Measurements from ENCODE around the gene APBA1.

Gene APBA1

GRCh38 chr9:69474821-69475220 lies 197.3 kb downstream of the APBA1 start:
- no peak for DNase-seq (ENCODE audit: low read depth in 3 of 3)

DNA sequence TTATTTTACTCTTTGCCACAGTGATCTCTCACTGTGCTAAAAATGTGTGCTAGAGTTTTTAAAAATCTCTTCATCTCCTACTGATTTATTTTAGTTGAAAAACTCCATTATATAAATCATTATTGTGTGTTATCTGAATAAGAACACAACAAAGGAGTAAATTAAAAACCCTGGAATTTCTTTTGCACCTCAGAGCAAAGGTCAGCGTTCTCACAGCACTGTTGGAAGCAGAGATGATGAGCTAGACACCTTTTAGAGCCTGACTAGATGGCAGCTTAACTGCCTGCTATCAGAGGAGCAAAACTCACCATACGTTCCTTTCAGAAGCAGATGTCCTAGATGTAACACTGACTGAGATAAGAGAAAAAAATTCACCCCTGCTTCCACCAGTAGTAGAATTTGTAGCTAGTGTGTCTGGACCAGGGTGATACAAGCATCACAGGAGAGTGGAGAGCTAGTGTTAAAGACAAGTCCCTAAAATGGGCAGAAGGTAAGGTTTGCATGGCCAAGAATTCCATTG lies 200.0 kb downstream of the APBA1 start:
- DNase-seq (ENCODE audit: low read depth in 3 of 3) = no peak

GRCh38 chr9:69471433-69471832 lies 200.7 kb downstream of the APBA1 start:
- no peak for DNase-seq (ENCODE audit: low read depth in 3 of 3)

GRCh38 chr9:69470186-69470977 lies 201.8 kb downstream of the APBA1 start:
- no peak for DNase-seq (ENCODE audit: low read depth in 3 of 3)

DNA sequence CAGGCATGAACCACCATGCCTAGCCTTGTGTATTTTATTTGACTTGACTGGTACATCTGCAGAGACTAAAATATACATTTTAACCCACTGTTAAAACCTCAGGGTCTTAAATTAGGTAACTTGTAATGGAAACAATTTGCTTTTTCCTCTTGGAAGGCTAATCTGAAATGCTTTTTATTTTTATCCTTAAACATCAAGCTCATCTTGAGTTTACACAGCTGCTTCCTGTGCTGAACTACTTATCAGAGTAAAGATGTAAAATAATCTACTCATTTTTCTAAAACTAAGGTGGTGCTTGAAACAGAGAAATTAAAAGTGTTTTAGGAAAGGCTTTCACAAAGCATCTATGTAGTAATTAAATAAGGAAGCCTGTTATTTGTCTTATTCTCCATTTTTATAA lies 203.0 kb downstream of the APBA1 start:
- DNase-seq (ENCODE audit: low read depth in 3 of 3) = no peak

- DNase-seq (ENCODE audit: low read depth in 3 of 3) = no peak
Observed at GRCh38 chr9:69468380-69468779, 203.8 kb downstream of the APBA1 start.

DNA sequence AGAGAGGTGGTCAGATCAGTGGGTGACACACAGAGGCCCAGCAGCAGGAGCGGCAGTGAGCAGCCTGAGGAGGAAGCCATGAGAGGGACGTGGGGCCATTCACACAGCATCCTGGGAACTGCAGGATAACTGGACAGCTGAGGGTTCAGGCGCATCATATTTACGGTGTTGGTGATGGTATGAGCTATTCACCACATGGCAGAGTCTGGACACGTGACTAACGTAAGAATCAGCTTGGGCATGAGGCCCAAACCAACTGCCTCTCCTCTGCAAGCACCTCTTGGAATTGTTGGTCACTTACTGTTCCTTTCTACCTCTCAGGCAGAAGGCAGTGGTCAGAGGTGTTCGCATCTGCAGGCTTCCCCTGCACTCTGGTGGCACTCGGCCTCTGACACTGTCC lies 206.0 kb downstream of the APBA1 start:
- DNase-seq (ENCODE audit: low read depth in 3 of 3) = no peak

- DNase-seq (ENCODE audit: low read depth in 3 of 3) = no peak
Observed at GRCh38 chr9:69465473-69465872, 206.7 kb downstream of the APBA1 start.

GRCh38 chr9:69463497-69464068 lies 208.6 kb downstream of the APBA1 start:
- DNase-seq (ENCODE audit: low read depth in 3 of 3) = no peak

DNA sequence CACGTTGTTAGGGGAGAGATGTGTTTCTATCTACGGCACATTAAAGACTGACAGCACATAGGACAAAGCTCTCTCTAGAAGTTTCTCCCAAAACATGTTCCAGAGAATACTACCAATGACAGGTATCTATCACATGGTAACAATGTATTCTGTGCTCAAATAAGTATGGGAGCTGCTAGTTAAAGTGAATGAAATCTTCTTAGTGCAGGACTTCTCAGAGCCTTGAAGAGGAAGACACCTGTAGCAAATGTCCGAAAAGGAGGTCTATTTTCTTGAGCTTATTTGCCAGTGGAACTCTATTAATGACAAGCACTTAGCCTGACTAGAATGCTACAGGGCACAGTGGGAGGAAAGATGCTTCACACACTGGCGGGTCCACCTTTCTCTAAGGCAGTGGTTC lies 209.8 kb downstream of the APBA1 start:
- DNase-seq (ENCODE audit: low read depth in 3 of 3) = no peak

DNA sequence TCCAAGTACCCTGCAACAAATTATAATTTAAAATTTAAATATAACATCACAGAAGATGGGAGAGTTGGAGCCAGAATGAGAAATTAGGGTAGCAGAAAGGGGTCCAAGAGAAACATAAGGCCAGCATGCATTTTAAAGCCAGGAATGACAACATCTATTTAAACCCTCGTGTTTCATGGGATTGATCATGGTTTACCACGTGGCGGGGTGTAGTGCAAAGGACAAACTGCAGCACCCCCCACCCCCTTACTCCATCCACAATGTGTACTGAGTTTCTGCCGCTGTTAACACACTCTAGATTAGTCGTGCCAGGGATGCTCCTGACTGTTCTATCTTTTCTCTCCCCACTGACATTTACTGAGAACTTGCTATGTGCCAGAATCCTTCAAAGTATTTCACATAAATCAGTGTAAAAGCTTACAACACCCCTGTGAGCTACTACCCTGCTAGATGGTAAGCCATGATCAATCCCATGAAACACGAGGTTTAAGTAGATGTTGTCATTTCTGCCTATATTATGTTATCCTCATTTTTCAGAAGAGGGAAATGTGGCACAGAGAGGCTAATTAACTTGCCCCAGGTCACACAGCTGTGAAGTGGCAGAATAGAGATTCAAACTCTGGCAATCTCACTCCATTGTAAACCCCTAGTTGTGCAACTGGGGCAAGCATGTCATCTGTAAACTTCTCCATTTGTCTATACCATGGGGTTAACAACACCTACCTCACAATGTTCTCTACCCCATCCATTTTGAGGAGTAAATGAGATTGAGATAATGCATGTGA lies 210.9 kb downstream of the APBA1 start:
- DNase-seq (ENCODE audit: low read depth in 3 of 3) = no peak

DNA sequence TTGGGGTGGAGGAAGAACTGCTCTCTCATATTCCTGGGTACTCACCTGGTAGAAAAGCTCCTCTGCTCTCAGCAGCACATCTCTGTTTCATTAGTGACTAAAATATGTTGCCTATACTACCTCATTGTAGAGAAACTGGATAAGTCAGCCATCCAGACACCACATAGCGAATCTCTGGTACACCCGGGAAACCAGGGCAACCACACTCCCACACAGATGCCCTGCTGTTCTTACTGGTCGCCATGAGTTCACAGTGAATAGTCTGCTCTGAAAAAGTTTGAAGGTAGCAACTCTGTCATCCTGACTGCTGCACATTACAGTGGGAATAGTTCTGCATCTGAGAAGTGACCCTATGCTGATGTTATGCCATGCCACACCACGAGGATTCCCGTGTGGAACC lies 212.2 kb downstream of the APBA1 start:
- no peak for DNase-seq (ENCODE audit: low read depth in 3 of 3)

DNA sequence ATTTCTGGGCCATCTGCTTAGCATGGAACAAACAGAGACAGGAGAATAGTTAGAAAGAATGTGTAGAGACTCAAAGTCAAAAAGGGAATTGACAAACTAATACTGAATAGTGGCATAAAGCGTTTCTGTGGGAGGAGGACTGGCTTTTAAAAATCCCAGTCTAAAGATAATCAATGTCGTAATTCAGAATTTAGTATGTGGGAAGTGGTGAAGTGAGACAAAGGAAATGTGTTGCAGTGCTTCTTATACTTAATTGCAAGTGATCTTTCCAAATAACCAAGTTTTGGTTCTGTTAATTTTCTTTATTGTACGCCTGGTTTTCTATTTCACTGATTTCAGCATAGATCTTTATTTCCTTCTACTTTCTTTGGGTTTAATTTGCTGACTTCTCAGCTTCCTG lies 214.0 kb downstream of the APBA1 start:
- DNase-seq (ENCODE audit: low read depth in 3 of 3) = no peak

- DNase-seq (ENCODE audit: low read depth in 3 of 3) = no peak
Observed at GRCh38 chr9:69456201-69456600, 216.0 kb downstream of the APBA1 start.

DNA sequence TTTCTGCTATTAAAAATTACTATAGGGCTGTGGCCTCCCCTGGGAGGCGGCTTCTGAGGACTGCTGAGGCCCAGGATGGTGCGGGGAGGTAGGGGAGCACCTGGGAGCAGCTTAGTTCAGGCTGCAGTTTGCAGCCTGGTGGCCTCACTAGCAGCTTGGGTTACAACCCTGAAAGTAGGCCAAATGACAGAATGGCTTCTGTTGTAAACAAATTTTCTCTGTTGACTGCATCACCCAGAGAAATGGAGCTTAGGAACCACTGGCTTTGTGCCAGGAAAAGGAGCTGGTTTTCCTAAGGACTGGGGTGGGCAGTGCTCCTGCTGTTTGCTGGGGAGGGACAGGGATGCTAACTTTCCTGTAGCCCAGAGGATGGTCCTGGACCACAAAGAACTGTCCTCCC lies 216.9 kb downstream of the APBA1 start:
- no peak for DNase-seq (ENCODE audit: low read depth in 3 of 3)

- DNase-seq (ENCODE audit: low read depth in 3 of 3) = no peak
Observed at GRCh38 chr9:69454321-69454720, 217.8 kb downstream of the APBA1 start.

- DNase-seq (ENCODE audit: low read depth in 3 of 3) = no peak
Observed at GRCh38 chr9:69453746-69454145, 218.4 kb downstream of the APBA1 start.

- no peak for DNase-seq (ENCODE audit: low read depth in 3 of 3)
Observed at GRCh38 chr9:69452110-69452782, 219.9 kb downstream of the APBA1 start.

DNA sequence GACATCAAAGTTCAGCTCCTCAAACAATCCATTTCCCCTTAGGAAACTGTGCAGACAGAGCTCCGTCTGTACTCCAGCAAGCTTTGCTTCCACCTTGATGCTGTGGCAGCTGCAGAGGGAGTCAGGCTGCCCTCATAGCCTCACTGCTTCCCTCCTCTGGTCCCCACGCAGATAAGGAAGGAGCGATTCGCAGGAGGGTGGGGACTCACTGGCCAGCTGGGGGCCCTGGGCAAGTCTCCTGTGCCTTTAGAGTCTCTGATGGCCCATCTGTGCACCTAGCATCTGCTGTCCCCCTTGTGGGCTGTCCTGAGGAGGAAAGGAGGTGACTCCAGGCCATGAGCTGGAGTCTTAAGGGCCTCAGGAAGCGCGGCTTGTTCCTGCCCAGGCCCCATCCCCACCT lies 225.7 kb downstream of the APBA1 start:
- DNase-seq (ENCODE audit: low read depth in 3 of 3) = no peak

- no peak for DNase-seq (ENCODE audit: low read depth in 3 of 3)
Observed at GRCh38 chr9:69445251-69445650, 226.9 kb downstream of the APBA1 start.

- DNase-seq (ENCODE audit: low read depth in 3 of 3) = no peak
Observed at GRCh38 chr9:69444791-69445190, 227.4 kb downstream of the APBA1 start.

DNA sequence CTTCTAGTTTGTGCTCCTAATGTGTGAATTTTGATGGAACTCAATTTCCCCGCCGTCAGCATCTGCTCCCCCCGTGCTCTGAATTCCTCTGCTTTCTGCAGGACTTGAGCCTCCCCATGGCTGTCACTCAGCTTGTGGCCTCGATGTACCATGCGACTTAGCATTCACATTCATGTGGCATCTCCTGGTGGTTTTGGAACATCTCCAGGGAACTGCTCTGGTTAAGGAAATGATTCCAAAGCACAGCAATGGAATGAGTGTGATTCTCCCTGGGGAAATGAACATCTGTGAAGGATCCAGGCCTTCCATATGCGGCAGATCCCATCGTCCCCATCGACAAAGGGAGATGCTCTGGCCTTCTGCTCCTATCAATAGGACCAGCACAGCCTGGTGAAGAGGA lies 228.2 kb downstream of the APBA1 start:
- DNase-seq (ENCODE audit: low read depth in 3 of 3) = no peak
